Retinal pigment epithelial cell (primary cell): Measurements from ENCODE around the gene ADORA1.

Experiments used
- DNase-seq: peaks from one replicate; pipeline ENCODE4 v3.0.0-alpha.2; 2010; ENCODE audit warnings: low read depth
- H3K4me3 ChIP-seq: 2 replicates; pipeline ENCODE4 v1.5.1; 2011; ENCODE audit warnings: mild to moderate bottlenecking, low read length, control low read depth, moderate library complexity
- TF ChIP-seq, protein P1 (sequence below): conservative IDR thresholded peaks from 2 replicates; pipeline ENCODE4 v1.5.1; 2011; ENCODE audit warnings: low read depth, low read length, control low read depth, inconsistent platforms

Gene ADORA1

DNA sequence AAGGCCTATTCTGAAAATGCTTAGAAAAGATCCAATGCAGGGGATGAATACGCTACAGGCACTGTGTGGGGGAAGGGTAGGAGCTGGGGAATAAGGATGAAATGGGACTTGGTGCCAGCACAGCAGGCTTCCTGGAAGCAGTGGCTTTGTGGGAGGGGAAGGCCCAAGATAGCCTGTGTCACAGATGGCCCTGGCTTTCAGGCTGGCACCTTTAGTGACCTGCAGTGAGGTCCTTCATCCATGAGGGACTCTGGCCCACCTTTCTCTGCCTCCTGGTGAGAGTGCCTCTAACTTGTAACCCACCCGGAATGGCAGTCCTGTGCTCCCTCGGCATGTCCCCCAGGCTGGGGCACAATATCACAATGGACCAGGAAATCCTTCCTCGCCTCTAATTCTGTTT, 58.1 kb downstream of the ADORA1 start:
- H3K4me3 ChIP-seq = no peak overlapping the region
- TF ChIP-seq, protein P1, sequence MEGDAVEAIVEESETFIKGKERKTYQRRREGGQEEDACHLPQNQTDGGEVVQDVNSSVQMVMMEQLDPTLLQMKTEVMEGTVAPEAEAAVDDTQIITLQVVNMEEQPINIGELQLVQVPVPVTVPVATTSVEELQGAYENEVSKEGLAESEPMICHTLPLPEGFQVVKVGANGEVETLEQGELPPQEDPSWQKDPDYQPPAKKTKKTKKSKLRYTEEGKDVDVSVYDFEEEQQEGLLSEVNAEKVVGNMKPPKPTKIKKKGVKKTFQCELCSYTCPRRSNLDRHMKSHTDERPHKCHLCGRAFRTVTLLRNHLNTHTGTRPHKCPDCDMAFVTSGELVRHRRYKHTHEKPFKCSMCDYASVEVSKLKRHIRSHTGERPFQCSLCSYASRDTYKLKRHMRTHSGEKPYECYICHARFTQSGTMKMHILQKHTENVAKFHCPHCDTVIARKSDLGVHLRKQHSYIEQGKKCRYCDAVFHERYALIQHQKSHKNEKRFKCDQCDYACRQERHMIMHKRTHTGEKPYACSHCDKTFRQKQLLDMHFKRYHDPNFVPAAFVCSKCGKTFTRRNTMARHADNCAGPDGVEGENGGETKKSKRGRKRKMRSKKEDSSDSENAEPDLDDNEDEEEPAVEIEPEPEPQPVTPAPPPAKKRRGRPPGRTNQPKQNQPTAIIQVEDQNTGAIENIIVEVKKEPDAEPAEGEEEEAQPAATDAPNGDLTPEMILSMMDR = no peak
- DNase-seq = no peak

DNA sequence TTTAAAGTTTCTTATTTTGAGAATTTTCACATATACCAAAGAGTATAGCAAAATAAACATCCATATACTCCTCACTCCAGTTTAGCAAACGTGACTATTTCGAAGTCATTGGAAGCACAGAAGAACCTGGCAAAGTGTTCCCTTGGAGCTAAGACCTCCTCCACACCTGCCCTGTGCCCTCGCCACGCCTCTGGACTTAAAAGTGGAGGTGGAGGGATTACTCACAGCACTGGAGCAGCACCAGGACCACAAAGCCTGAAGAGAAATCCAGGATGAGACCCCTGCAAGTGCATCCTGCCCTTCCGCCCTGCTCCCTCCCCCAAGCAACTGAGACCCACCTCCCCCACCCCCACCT, 58.5 kb downstream of the ADORA1 start:
- H3K4me3 ChIP-seq = no peak overlapping the region
- TF ChIP-seq, protein P1 = no peak
- DNase-seq = no peak

DNA sequence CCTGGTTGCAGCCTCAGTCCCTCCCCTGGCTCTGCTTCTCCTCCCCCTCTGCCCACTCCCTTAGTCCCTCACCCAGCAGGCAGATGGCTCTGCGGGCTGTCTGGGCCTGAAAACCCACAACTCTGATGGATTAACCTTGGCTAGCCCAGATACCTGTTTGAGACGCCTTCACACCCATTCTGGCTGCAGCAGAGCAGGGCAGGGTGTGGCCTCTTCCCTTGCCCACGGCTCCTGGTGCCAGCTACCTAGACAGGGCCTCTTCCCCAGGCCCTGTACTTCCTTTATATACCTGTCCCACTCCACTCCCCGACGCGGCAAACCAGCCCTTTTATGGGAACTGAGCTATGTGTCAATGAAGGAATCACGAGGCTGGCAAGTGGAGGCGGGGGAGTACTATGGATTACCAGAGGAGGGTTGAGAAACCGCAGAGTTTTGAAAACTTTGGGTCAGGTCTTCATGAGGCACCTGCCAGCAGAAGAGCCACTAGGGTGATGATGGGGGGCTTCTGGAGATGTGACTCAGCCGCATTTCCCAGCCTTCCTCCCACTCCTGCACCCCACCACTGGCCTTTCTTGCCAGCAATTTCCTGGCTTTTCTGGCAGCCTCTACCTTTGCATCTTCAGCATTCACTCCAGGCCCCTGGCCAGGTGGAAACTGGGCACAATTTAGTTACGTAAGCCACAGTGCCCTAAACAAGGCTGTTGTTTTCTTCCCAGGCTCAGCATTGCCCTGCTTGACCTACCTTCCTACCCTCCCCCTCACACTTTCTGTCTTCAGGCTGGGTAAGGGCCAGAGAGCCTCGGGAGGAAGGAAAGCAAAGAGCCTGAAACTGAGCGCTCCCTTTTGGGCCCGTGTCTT, 59.1 kb downstream of the ADORA1 start, which contains the start of gene CHI3L1:
Gene CHI3L1, minus strand, starts transcription at position 259 of the 858 bp plus-strand sequence. Its CDS starts 81 bp downstream, at position 178.
- TF ChIP-seq, protein P1 = no peak
- H3K4me3 ChIP-seq = no peak within 1 kb of the TSS
- no peak for DNase-seq

DNA sequence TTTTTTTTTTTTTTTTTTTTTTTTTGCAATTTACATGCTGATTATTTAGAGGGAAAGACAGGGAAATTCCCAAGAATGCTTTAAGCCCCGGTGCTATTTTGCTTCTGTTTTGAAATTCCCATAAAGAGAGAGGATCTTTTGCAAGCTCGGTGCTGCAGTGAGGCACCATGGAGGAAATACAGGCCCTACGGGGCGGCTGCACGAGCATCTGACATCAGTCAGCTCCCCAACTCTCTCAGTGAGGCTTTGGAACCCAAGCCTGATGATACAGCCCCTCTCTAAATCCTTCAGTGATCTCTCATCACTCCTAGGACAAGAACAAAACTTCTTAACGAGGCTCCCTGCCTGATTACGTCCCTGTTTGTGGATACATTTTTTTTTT, 59.8 kb downstream of the ADORA1 start:
- no peak overlapping the region for H3K4me3 ChIP-seq
- TF ChIP-seq, protein P1 = no peak
- no peak for DNase-seq

DNA sequence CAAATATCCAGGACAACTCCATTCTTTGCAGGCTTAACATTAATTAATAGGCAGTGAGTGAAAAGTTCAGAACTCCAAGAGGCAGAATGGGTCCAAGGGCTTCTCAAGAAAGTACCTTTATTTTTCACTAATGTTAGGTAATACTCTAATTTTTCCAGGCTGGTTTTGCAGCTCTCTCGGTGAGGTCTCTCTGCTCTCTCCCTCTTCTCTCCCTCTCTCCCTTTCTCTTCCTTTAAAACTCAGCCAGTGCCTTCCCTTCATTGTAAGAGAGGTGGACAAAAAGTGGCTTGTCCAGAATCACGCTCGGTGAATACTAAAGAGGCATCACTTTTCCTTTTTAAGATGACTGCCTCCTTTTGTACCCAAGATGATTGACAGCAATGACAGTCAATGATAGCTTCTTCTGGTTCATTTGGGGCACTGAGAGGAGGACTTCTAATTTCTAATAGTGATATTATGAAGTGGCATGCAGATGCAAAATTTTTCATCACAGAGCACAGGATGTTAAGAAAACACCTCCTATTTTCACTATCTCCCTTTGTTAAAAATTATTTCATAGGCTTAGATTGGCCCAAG, 60.3 kb downstream of the ADORA1 start:
- no peak overlapping the region for H3K4me3 ChIP-seq
- TF ChIP-seq, protein P1 = no peak
- no peak for DNase-seq

DNA sequence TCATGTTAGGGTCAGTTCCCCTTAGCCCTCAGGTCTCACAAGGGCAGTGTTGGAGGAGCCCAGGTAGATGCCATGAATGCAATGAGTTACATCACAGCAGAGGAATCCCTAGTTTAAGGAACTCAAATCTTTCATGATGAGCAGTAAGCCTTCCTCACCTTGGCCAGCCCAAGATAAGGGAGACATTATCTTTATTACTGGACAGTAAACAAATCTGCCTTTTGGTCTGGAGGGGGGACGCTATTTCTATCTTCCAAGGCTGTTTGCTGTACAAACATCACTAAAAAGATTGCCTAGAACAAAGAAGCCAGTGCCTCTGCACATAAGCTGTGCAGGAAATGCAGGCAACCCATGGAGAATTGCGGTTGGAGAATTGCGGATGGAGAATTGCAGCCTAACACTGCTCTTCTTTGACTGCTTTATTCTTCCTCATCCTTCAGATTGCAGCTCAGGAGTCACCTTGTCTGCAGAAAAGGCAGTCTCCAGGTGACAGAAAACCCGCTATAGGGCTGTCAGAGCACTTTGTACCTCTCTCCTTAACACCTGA, 61.2 kb downstream of the ADORA1 start:
- DNase-seq = no peak
- H3K4me3 ChIP-seq = no peak overlapping the region
- TF ChIP-seq, protein P1 = no peak
